WTC11 (cell line): Measurements from ENCODE around the gene AIG1. TPM values are rescaled to one million over a fixed set of nuclear protein-coding genes. Genes with fewer than 3 reads are reported as not detected.

Experiments used
- ATAC-seq: fragments of 200-7000 bp; cut with Tn5 transposase; 2 replicates; pipeline ENCODE4 v1.10.0; 2021; ENCODE audit warnings: mild to moderate bottlenecking, moderate library complexity
- CTCF ChIA-PET: fragments of 300-600 bp; sonication (Branson Sonifier 250); formaldehyde crosslinking; loops from one replicate; lab custom pipeline; 2021; ENCODE audit warnings: antibody characterized with exemption; lab: Charles Lee
- POLR2A ChIA-PET: fragments of 350-600 bp; sonication (Branson Sonifier 250); formaldehyde crosslinking; loops from one replicate; lab custom pipeline; 2021; ENCODE audit warnings: antibody characterized with exemption; lab: Charles Lee
- DNase-seq: peaks from one replicate; pipeline ENCODE4 v3.0.0; 2021; ENCODE audit warnings: low spot score
- H3K27ac Mint-ChIP-seq: 2 replicates; pipeline ENCODE4 v1.8.0; 2021; ENCODE audit warnings: mixed read lengths
- H3K27me3 Mint-ChIP-seq: 2 replicates; pipeline ENCODE4 v1.8.0; 2021; ENCODE audit warnings: low read depth, mild to moderate bottlenecking, moderate library complexity, mixed read lengths
- H3K36me3 Mint-ChIP-seq: 2 replicates; pipeline ENCODE4 v1.8.0; 2021; ENCODE audit warnings: mixed read lengths
- H3K4me1 Mint-ChIP-seq: 2 replicates; pipeline ENCODE4 v1.8.0; 2022; ENCODE audit warnings: mixed read lengths
- H3K4me3 Mint-ChIP-seq: 2 replicates; pipeline ENCODE4 v1.8.0; 2021; ENCODE audit warnings: mild to moderate bottlenecking, moderate library complexity, mixed read lengths
- H3K9me3 Mint-ChIP-seq: 2 replicates; pipeline ENCODE4 v1.8.0; 2021; ENCODE audit warnings: mixed read lengths
- ATF6 ChIP-seq: sonication (generic); formaldehyde crosslinking; IDR thresholded peaks from 2 replicates; pipeline ENCODE4 v1.8.1; 2023; ENCODE audit warnings: mild to moderate bottlenecking, missing genetic modification reagents
- CBFB ChIP-seq: sonication (generic); formaldehyde crosslinking; IDR thresholded peaks from 2 replicates; pipeline ENCODE4 v1.8.1; 2022; ENCODE audit warnings: mild to moderate bottlenecking, low read depth, missing genetic modification reagents
- ELF4 ChIP-seq: sonication (generic); formaldehyde crosslinking; IDR thresholded peaks from 2 replicates; pipeline ENCODE4 v1.8.1; 2022; ENCODE audit warnings: low read depth, mild to moderate bottlenecking, moderate library complexity, missing genetic modification reagents
- EMX1 ChIP-seq: fragments of 250-450 bp; sonication (Bioruptor Pico); IDR thresholded peaks from 2 replicates; pipeline ENCODE4 v1.8.0; 2021; ENCODE audit warnings: mild to moderate bottlenecking
- ESRRA ChIP-seq: sonication (generic); formaldehyde crosslinking; IDR thresholded peaks from 2 replicates; pipeline ENCODE4 v1.8.1; 2022; ENCODE audit warnings: mild to moderate bottlenecking, missing genetic modification reagents, borderline replicate concordance
- ETV6 ChIP-seq: sonication (generic); formaldehyde crosslinking; IDR thresholded peaks from 2 replicates; pipeline ENCODE4 v1.8.1; 2022; ENCODE audit warnings: mild to moderate bottlenecking, missing genetic modification reagents
- GABPB1 ChIP-seq: sonication (generic); formaldehyde crosslinking; IDR thresholded peaks from 2 replicates; pipeline ENCODE4 v1.8.1; 2023; ENCODE audit warnings: mild to moderate bottlenecking, missing genetic modification reagents
- MXD4 ChIP-seq: fragments of 250-450 bp; sonication (Bioruptor Pico); IDR thresholded peaks from 2 replicates; pipeline ENCODE4 v1.8.0; 2021; ENCODE audit warnings: mild to moderate bottlenecking, moderate library complexity, borderline replicate concordance
- NFE2L1 ChIP-seq: sonication (generic); formaldehyde crosslinking; IDR thresholded peaks from 2 replicates; pipeline ENCODE4 v1.8.1; 2023; ENCODE audit warnings: missing genetic modification reagents
- NFYB ChIP-seq: sonication (generic); formaldehyde crosslinking; conservative IDR thresholded peaks from 2 replicates; pipeline ENCODE4 v1.8.0; 2022; ENCODE audit warnings: low read depth, missing genetic modification reagents
- PRDM15 ChIP-seq: sonication (generic); formaldehyde crosslinking; IDR thresholded peaks from 2 replicates; pipeline ENCODE4 v1.8.0; 2022; ENCODE audit warnings: missing genetic modification reagents
- SMAD4 ChIP-seq: sonication (generic); formaldehyde crosslinking; IDR thresholded peaks from 2 replicates; pipeline ENCODE4 v1.8.0; 2022; ENCODE audit warnings: mild to moderate bottlenecking, missing genetic modification reagents
- SOX15 ChIP-seq: fragments of 250-450 bp; sonication (Bioruptor Pico); IDR thresholded peaks from 2 replicates; pipeline ENCODE4 v1.9.0; 2021; ENCODE audit warnings: mild to moderate bottlenecking
- TEAD1 ChIP-seq: sonication (generic); formaldehyde crosslinking; IDR thresholded peaks from 2 replicates; pipeline ENCODE4 v1.8.0; 2022; ENCODE audit warnings: mild to moderate bottlenecking, missing genetic modification reagents
- ZNF138 ChIP-seq: sonication (generic); formaldehyde crosslinking; conservative IDR thresholded peaks from 2 replicates; pipeline ENCODE4 v1.8.1; 2022; ENCODE audit warnings: mild to moderate bottlenecking, moderate library complexity, missing genetic modification reagents
- ZNF317 ChIP-seq: sonication (generic); formaldehyde crosslinking; IDR thresholded peaks from 2 replicates; pipeline ENCODE4 v1.8.1; 2023; ENCODE audit warnings: low read depth, mild to moderate bottlenecking, moderate library complexity, missing genetic modification reagents, borderline replicate concordance
- ZNF416 ChIP-seq: fragments of 250-450 bp; sonication (Bioruptor Pico); IDR thresholded peaks from 2 replicates; pipeline ENCODE4 v1.9.0; 2021; ENCODE audit warnings: mild to moderate bottlenecking, inconsistent platforms
- total RNA-seq: library from RNA; stranded (reverse); gene quantifications from 3 replicates; pipeline ENCODE4 v1.2.3, GENCODE V29; 2021

AIG1 gene
- total RNA-seq, 1 experiment from 2014 or later = 38.8 TPM

- ChIA-PET POLR2A (no interaction called here), CTCF (no interaction called here)
- TF ChIP-seq ATF6 (CRISPR knock-in tag) (no peak), ELF4 (CRISPR knock-in tag) (no peak), SMAD4 (no peak), ZNF317 (CRISPR knock-in tag) (no peak), ZNF416 (CRISPR knock-in tag) (no peak), GABPB1 (no peak), SOX15 (CRISPR knock-in tag) (no peak), CBFB (no peak)
- Mint-ChIP-seq H3K4me3 (no peak overlapping the region), H3K36me3 (peaks cover 6% of the 10 kb centered on the region; the same call in 1 of the 2 replicates), H3K27ac (no peak overlapping the region), H3K4me1 (no peaks in the 10 kb centered on the region; the same call in 1 of the 2 replicates), H3K27me3 (no peaks in the 10 kb centered on the region), H3K9me3 (no peaks in the 10 kb centered on the region)
- DNase-seq (no peak), ATAC-seq (no peak)
These were observed 29.8 kb downstream of the AIG1 start for GRCh38 chr6:143090314-143091044.

GRCh38 chr6:143092768-143093167 is 32.1 kb downstream of the AIG1 start:
- DNase-seq = no peak
- H3K27ac Mint-ChIP-seq = no peak overlapping the region
- H3K4me3 Mint-ChIP-seq = no peak overlapping the region
- TF ChIP-seq ETV6 (no peak), PRDM15 (CRISPR knock-in tag) (no peak), ESRRA (no peak), NFYB (no peak), ZNF138 (no peak), MXD4 (no peak), EMX1 (no peak), TEAD1 (no peak)
- no peaks in the 10 kb centered on the region for H3K4me1 Mint-ChIP-seq
- no peaks in the 10 kb centered on the region for H3K36me3 Mint-ChIP-seq
- no peak for ATAC-seq
- H3K9me3 Mint-ChIP-seq = no peaks in the 10 kb centered on the region
- ChIA-PET CTCF (no interaction called here), POLR2A (no interaction called here)
- H3K27me3 Mint-ChIP-seq = no peaks in the 10 kb centered on the region

- no peaks in the 10 kb centered on the region for H3K9me3 Mint-ChIP-seq
These were observed 32.6 kb downstream of the AIG1 start for GRCh38 chr6:143093290-143093689.

More at GRCh38 chr6:143093290-143093689, 32.6 kb downstream of the AIG1 start:
- no peaks in the 10 kb centered on the region for H3K36me3 Mint-ChIP-seq
- ChIA-PET POLR2A (no interaction called here), CTCF (no interaction called here)
- H3K27me3 Mint-ChIP-seq = no peaks in the 10 kb centered on the region
- no peaks in the 10 kb centered on the region for H3K4me1 Mint-ChIP-seq
- no peak for ATAC-seq
- H3K4me3 Mint-ChIP-seq = no peak overlapping the region
- TF ChIP-seq ATF6 (CRISPR knock-in tag) (no peak), NFE2L1 (CRISPR knock-in tag) (no peak), ZNF138 (no peak)
- DNase-seq = no peak
- H3K27ac Mint-ChIP-seq = no peak overlapping the region
